Stomach (tissue), 9 donors: ENCODE data around the gene RHEBL1. TPM values are rescaled to one million over a fixed set of nuclear protein-coding genes. Genes with fewer than 3 reads are reported as not detected.
A peak's percentile ranks its signal among the peaks of the same experiment; 100 is the strongest.

Source experiments
- DNase-seq, 2 donors: peaks; one replicate each; pipeline versions ENCODE4 v3.0.0 to v3.0.0-alpha.2; 2013 to 2019
- H3K27ac ChIP-seq, 5 donors: fragments of 200-600 bp in 4 of 5; sonication (generic) in 4 of 5; one replicate each; pipeline ENCODE4 v1.5.1; 2013 to 2019; ENCODE audit warnings: mild to moderate bottlenecking in 1 of 5, moderate library complexity in 1 of 5
- H3K27me3 ChIP-seq, 3 donors: fragments of 200-600 bp; sonication (generic); one replicate each; pipeline ENCODE4 v1.5.1; 2017 to 2019; ENCODE audit warnings: mixed run types in 1 of 3
- H3K36me3 ChIP-seq, 4 donors: fragments of 200-600 bp; sonication (generic); 1 replicate in 3 of 4; 2 replicates in 1 of 4; pipeline ENCODE4 v1.5.1; 2016 to 2019
- H3K4me1 ChIP-seq, 4 donors: fragments of 200-600 bp; sonication (generic); one replicate each; pipeline ENCODE4 v1.5.1; 2016 to 2019
- H3K4me3 ChIP-seq, 4 donors: fragments of 200-600 bp; sonication (generic) in 3 of 4; one replicate each; pipeline ENCODE4 v1.5.1; 2016 to 2019; ENCODE audit warnings: mild to moderate bottlenecking in 1 of 4
- H3K9me3 ChIP-seq, 4 donors: fragments of 200-600 bp; sonication (generic); one replicate each; pipeline ENCODE4 v1.5.1; 2016 to 2019
- EP300 ChIP-seq: sonication (generic); formaldehyde crosslinking; IDR thresholded peaks from one replicate; pipeline ENCODE4 v1.6.1; 2017; ENCODE audit warnings: antibody characterized with exemption
- POLR2A ChIP-seq, 4 donors: fragments of 450-650 bp; IDR thresholded peaks; one replicate each; pipeline ENCODE4 v1.6.1; 2016; ENCODE audit warnings: antibody characterized with exemption in 4 of 4, control low read depth in 2 of 4, mild to moderate bottlenecking in 1 of 4, moderate library complexity in 1 of 4
- POLR2AphosphoS5 ChIP-seq, 3 donors: sonication (generic); formaldehyde crosslinking; IDR thresholded peaks; one replicate each; pipeline ENCODE4 v1.6.1; 2016; ENCODE audit warnings: antibody characterized with exemption in 3 of 3
- WGBS, 5 donors: extraction: QIAGEN DNeasy Blood & Tissue Kit in 3 of 5; methylation state at CpG; one replicate each; pipeline versions ENCODE4 v1.1.5 to v1.1.7; 2013 to 2018; 5-methylcytosine and 5-hydroxymethylcytosine counted together
- intact Hi-C: fragments of 100-400 bp; cut with DNase I; formaldehyde crosslinking; loops from one replicate; pipeline ENCODE4 v1.15.1; 2023; ENCODE audit warnings: low total_unique reads
- polyA plus RNA-seq, 3 donors: library from polyadenylated mRNA; stranded (reverse); fragments of 200-250 nt; gene quantifications; one replicate each; pipeline ENCODE4 v1.2.3, GENCODE V29; 2013
- total RNA-seq, 5 donors: library from RNA; depleted of rRNA; stranded (reverse); fragments of >200 nt; gene quantifications; one replicate each; pipeline versions ENCODE4 v1.1.0 to v1.2.3, GENCODE V29; 2014 to 2016
- TF ChIP-seq, protein P1 (sequence below), 7 experiments: fragments of 450-650 bp in 4 of 7; fragments of 200-600 bp in 3 of 7; sonication (generic) in 3 of 7; IDR thresholded peaks; one replicate each; pipeline ENCODE4 v1.5.1; 2016 to 2019; ENCODE audit warnings: antibody characterized with exemption in 7 of 7, control low read depth in 2 of 7, mild to moderate bottlenecking in 1 of 7
- donor health status: healthy with polysubstance abuse.
- donor health status: Bipolar disorder and iron deficiency.
- donor health status: healthy.

The RHEBL1 gene
- total and polyA plus RNA-seq, 8 donors: 0.75 to 1.0 TPM; not detected in 6

DNA sequence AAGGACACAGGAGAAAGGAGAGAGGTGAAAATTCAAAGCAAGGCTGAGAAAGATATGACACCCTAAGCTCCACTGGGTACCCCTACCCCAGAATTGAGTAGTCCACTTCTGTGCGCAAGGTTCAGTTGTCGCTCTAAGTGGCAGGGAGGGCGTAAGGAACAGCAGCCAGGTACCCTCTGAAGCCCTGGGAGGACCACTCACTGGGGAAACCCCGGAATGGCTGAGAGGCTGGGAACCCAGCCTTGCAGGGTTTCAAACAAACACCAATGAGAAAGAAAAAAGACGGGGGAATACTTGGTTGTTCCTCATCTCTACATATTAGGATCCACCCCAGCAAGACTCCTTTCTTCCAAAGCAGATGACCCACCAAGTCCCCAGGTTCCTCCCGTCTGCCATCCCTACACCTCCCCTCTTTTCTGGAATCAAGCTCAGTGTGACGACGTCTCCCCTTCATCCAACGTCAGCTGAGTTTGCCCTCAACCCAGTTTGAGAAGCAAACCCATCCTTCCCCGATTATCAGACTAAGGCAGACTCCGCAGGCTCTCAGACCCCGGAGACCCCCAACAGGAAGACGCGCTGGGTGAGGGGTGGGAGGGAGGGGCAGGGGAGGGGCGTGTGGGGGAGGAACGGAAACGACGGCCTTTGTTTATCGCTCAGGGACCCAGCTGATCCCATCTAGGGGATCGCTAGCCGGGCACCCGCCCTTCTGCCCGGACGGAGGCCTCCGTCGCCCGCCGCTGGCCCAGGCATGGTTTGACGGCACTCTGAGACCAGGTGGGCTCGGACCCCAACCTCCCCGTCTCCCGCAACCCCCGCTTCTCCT is 40.1 kb upstream of the RHEBL1 start:
- Histone ChIP-seq H3K36me3 (peaks cover 7 to 25% (median 22%) of the 10 kb centered on the region in 4 donors), H3K27ac (peak overlapping the region; percentile 90 to 96 (median 94)), H3K4me1 (peaks cover 28 to 61% (median 50%) of the 10 kb centered on the region in 4 donors), H3K27me3 (no peaks in the 10 kb centered on the region), H3K4me3 (peak overlapping the region; percentile 78 to 89 (median 86)), H3K9me3 (no peaks in the 10 kb centered on the region)
- WGBS, 5 donors: 5 to 13% (median 6%) methylated on average over 16 to 33 of the region's 33 CpGs
- intact Hi-C loops: no loop called here
- peak; percentile 29 to 78 for DNase-seq
- TF ChIP-seq EP300: no peak
- no peak for TF ChIP-seq POLR2A (IDR thresholded peaks at IDR 0.05)
- TF ChIP-seq, protein P1, sequence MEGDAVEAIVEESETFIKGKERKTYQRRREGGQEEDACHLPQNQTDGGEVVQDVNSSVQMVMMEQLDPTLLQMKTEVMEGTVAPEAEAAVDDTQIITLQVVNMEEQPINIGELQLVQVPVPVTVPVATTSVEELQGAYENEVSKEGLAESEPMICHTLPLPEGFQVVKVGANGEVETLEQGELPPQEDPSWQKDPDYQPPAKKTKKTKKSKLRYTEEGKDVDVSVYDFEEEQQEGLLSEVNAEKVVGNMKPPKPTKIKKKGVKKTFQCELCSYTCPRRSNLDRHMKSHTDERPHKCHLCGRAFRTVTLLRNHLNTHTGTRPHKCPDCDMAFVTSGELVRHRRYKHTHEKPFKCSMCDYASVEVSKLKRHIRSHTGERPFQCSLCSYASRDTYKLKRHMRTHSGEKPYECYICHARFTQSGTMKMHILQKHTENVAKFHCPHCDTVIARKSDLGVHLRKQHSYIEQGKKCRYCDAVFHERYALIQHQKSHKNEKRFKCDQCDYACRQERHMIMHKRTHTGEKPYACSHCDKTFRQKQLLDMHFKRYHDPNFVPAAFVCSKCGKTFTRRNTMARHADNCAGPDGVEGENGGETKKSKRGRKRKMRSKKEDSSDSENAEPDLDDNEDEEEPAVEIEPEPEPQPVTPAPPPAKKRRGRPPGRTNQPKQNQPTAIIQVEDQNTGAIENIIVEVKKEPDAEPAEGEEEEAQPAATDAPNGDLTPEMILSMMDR (IDR thresholded peaks at IDR 0.05): no peak

DNA sequence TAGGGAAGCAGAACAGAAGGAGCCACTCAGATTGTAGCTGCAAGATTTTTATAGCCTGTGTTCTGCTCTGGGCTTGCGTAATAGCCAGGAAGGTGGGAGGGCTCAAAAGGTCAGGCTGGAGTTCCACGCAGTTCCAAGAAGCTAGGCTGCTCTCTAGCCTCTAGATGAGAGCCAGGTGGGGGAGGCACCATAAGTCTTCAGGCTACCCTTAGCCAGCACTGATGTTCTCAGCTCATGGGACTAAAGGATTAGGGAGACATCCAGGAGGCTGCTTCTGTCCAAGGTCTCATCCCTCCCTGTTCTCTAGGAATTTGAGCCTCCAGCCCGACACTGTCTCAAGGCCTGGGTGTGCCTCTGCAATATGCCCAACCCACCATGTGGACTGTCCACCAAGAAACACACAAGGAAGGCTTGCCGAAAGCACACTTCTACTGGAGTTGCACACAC is 39.2 kb upstream of the RHEBL1 start:
- no peaks in the 10 kb centered on the region for H3K27me3 ChIP-seq
- H3K27ac ChIP-seq: peak overlapping the region; percentile 25 to 96 (median 94)
- peaks cover 16 to 33% (median 31%) of the 10 kb centered on the region in 4 donors for H3K36me3 ChIP-seq
- 27 to 42% (median 34%) methylated on average over 4 of the region's 4 CpGs for WGBS, 5 donors
- TF ChIP-seq EP300: no peak
- TF ChIP-seq POLR2A (IDR thresholded peaks at IDR 0.05): no peak
- TF ChIP-seq, protein P1 (IDR thresholded peaks at IDR 0.05): no peak
- TF ChIP-seq POLR2AphosphoS5 (IDR thresholded peaks at IDR 0.05): peak in 1 of 3 donors; percentile 25
- H3K4me1 ChIP-seq: peaks cover 28 to 68% (median 58%) of the 10 kb centered on the region in 4 donors
- intact Hi-C loops: no loop called here
- no peaks in the 10 kb centered on the region for H3K9me3 ChIP-seq
- peak in 1 of 2 donors; percentile 65 for DNase-seq
- peak overlapping the region; percentile 78 to 89 (median 86) for H3K4me3 ChIP-seq

DNA sequence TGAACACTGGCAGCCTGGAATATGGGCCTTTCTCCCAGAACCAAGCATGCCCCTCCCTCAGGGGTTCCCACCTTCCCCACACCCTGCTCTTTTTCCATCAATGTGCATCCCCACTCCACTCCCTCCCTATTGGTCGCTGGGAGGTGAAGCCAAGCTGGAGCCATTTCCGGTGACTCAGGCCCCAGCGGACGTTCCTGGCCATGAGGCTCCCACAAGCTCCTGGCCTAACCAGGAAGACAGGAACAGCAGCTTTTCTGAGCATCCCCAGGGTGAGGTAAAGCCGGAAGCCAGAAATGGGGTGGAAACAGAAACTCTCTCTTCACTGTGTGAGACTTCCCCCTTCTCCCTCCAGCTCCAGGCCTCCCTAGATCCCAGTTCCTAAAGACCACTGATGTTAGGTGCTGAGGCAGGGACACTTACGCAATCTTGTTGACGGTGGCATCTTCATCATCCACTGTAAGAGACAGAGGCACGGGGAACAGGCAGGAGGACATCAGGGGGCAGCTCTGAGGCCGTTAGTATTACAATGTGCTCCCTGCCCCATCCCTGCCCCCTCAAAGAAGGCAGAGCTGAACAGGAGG is 35.8 kb upstream of the RHEBL1 start:
- H3K4me1 ChIP-seq: peaks cover 28 to 58% (median 50%) of the 10 kb centered on the region in 4 donors
- peak overlapping the region in 2 of 5 donors; percentile 39 to 50 for H3K27ac ChIP-seq
- H3K4me3 ChIP-seq: no peak overlapping the region
- no peaks in the 10 kb centered on the region for H3K9me3 ChIP-seq
- 76 to 87% (median 82%) methylated on average over 9 of the region's 9 CpGs for WGBS, 5 donors
- H3K27me3 ChIP-seq: no peaks in the 10 kb centered on the region
- DNase-seq: no peak
- TF ChIP-seq POLR2A (IDR thresholded peaks at IDR 0.05): no peak
- TF ChIP-seq, protein P1 (IDR thresholded peaks at IDR 0.05): no peak
- no peak for TF ChIP-seq EP300
- TF ChIP-seq POLR2AphosphoS5 (IDR thresholded peaks at IDR 0.05): no peak
- intact Hi-C loops: no loop called here
- H3K36me3 ChIP-seq: peaks cover 49 to 67% (median 65%) of the 10 kb centered on the region in 4 donors

DNA sequence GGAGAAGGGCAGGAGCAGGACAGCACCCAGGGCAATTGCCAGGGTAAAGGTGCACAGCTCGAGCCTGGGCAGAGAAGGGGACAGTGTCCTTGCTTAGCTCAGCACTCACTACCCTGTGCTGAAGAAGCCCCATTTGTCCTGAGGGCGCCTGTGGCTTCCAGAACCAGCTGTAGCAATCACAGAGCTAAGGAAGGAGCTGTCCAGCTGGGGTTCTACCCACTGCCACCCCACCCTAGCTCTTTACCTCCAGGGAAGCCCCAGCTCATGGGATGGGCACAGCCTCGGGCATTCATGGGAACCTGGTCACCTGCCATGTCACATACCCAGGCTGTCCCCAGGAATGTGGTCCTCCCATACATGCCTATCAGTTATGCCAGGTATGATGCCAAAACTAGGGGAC is 35.0 kb upstream of the RHEBL1 start:
- TF ChIP-seq POLR2A (IDR thresholded peaks at IDR 0.05) (no peak), POLR2AphosphoS5 (IDR thresholded peaks at IDR 0.05) (no peak), EP300 (no peak)
- TF ChIP-seq, protein P1 (IDR thresholded peaks at IDR 0.05): no peak
- intact Hi-C loops: no loop called here
- Histone ChIP-seq H3K9me3 (no peaks in the 10 kb centered on the region), H3K27ac (no peak overlapping the region), H3K4me3 (no peak overlapping the region), H3K36me3 (peaks cover 57 to 75% (median 72%) of the 10 kb centered on the region in 4 donors), H3K4me1 (peaks cover 28 to 57% (median 50%) of the 10 kb centered on the region in 4 donors), H3K27me3 (no peaks in the 10 kb centered on the region)
- DNase-seq: no peak
- 75 to 78% (median 78%) methylated on average over 3 of the region's 3 CpGs; no CpG with 5 or more reads in 1 of the 5 donors for WGBS, 5 donors
